ENCODE data around the gene DPEP1.

DPEP1 gene

GRCh38 chr16:89572073-89572484, 41.4 kb upstream of the DPEP1 start:
- no peak for DNase-seq (ENCODE audit: low read depth)
- no peak overlapping the region for H3K4me3 ChIP-seq (ENCODE audit: low read depth, low read length)
- TF ChIP-seq MAX (IDR thresholded peaks at IDR 0.05; ENCODE audit: low read depth, low read length) (no peak), MYC (IDR thresholded peaks at IDR 0.05; ENCODE audit: low read depth, low read length) (no peak), CTCF (IDR thresholded peaks at IDR 0.05; ENCODE audit: low read depth, low read length) (no peak), POLR2A (IDR thresholded peaks at IDR 0.05; ENCODE audit: extremely low read depth, insufficient read length) (no peak)

DNA sequence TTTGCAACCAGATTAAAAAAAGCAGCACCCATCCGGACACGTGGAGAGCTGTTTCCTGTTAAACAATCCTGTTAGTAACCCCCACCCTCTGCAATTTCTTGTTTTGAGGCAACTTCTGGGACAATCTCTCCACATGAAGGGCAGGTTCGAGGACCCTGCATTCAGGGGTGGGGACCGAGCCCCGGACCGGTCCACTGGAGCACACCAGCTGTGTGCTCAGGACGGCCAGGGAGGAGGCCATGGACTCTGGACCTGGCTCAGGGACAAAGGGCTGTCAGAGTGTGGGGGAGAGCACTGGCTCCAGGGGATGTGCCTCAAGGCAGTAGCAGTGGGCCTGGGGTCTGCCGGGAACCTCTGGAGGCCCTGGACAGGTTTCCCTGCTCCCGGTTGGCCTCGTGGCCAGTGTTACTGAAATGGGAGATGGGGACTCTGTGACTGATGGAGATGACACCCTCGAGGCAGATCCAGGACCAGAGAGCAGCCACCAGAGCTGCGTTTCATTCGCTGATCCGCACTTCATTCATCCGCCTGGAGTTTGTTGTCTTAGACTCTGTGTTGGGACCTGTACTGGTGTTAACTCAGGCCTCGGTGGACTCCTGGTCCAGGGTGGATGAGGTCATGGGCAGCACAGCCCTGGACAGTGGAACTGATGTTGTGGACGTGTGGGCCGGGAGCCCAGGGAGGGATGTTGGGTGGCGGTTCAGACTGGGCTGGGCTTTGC, 40.8 kb upstream of the DPEP1 start:
- H3K4me3 ChIP-seq (ENCODE audit: low read depth, low read length), result no peak overlapping the region
- DNase-seq (ENCODE audit: low read depth), result no peak
- no peak for TF ChIP-seq MYC (IDR thresholded peaks at IDR 0.05; ENCODE audit: low read depth, low read length)
- TF ChIP-seq MAX (IDR thresholded peaks at IDR 0.05; ENCODE audit: low read depth, low read length), result peak; percentile 65
- TF ChIP-seq CTCF (IDR thresholded peaks at IDR 0.05; ENCODE audit: low read depth, low read length), result no peak
- TF ChIP-seq POLR2A (IDR thresholded peaks at IDR 0.05; ENCODE audit: extremely low read depth, insufficient read length), result no peak

GRCh38 chr16:89573826-89574680, 39.4 kb upstream of the DPEP1 start:
- no peak overlapping the region for H3K4me3 ChIP-seq (ENCODE audit: low read depth, low read length)
- DNase-seq (ENCODE audit: low read depth), result no peak
- TF ChIP-seq MYC (IDR thresholded peaks at IDR 0.05; ENCODE audit: low read depth, low read length) (no peak), POLR2A (IDR thresholded peaks at IDR 0.05; ENCODE audit: extremely low read depth, insufficient read length) (no peak), MAX (IDR thresholded peaks at IDR 0.05; ENCODE audit: low read depth, low read length) (no peak; the same call in 1 of the 2 replicates), CTCF (IDR thresholded peaks at IDR 0.05; ENCODE audit: low read depth, low read length) (no peak)

GRCh38 chr16:89574681-89575246, 38.7 kb upstream of the DPEP1 start:
- no peak for TF ChIP-seq POLR2A (IDR thresholded peaks at IDR 0.05; ENCODE audit: extremely low read depth, insufficient read length)
- TF ChIP-seq MAX (IDR thresholded peaks at IDR 0.05; ENCODE audit: low read depth, low read length), result no peak
- peak; percentile 63 for TF ChIP-seq CTCF (IDR thresholded peaks at IDR 0.05; ENCODE audit: low read depth, low read length)
- TF ChIP-seq MYC (IDR thresholded peaks at IDR 0.05; ENCODE audit: low read depth, low read length), result no peak
- peak; percentile 86 for DNase-seq (ENCODE audit: low read depth)
- H3K4me3 ChIP-seq (ENCODE audit: low read depth, low read length), result no peak overlapping the region

DNA sequence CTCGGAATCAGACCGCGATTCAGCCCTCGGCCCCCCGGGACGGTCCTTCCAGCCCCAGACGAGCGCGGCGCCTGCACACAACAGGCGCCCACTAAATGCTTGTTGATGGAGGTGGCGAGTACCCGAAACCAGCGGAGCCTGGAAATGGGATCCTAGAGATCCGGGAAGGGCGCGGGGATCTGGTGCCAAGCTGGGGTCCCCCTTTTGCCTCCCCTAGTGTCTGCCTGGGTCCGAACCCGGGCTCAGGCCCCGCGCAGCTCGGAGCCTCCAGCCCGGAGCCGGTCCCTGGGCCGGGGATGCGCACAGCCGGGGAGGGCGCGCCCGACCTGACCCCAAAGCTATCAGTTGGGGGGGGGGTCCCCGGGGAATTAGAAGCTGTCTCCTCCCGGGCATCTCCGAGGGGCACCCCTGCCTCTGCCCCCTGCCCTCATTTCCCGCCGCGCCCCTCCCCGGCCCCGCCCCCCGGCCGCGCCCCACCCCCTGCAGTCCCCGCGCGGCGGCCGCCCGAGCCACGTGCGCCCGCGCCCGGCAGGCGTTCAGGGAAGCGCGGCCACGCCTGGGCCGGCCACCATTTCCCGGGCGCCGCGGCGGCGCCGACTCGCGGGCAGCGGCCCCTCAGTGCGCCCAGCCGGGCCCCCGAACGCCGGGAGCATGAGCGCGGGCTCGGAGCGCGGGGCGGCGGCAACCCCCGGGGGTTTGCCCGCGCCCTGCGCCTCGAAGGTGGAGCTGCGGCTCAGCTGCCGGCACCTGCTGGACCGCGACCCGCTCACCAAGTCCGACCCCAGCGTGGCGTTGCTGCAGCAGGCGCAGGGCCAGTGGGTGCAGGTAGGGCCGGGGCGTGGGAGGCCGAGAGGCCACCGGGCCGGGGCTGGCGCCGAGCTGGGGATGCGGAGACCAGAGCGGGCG, 37.9 kb upstream of the DPEP1 start, which contains the start of gene CPNE7:
Gene CPNE7, plus strand, starts transcription at position 512 of the 906 bp plus-strand sequence. Its CDS starts 140 bp downstream, at position 652.
- DNase-seq (ENCODE audit: low read depth), result no peak

More for the DNA sequence above, 37.9 kb upstream of the DPEP1 start, which contains the start of gene CPNE7:
- no peak for TF ChIP-seq CTCF (IDR thresholded peaks at IDR 0.05; ENCODE audit: low read depth, low read length)
- no peak for TF ChIP-seq MYC (IDR thresholded peaks at IDR 0.05; ENCODE audit: low read depth, low read length)
- TF ChIP-seq POLR2A (IDR thresholded peaks at IDR 0.05; ENCODE audit: extremely low read depth, insufficient read length), result no peak
- no peak for TF ChIP-seq MAX (IDR thresholded peaks at IDR 0.05; ENCODE audit: low read depth, low read length)
- no peak within 1 kb of the TSS for H3K4me3 ChIP-seq (ENCODE audit: low read depth, low read length)
